Endothelial cell of umbilical vein (primary cell): Measurements from ENCODE around the gene ITGAE. TPM values are rescaled to one million over a fixed set of nuclear protein-coding genes. Genes with fewer than 3 reads are reported as not detected.

Experiments
- BruUV-seq: library from RNA; stranded (reverse); fragments of 400-500 nt; replicated peaks from 2 replicates; lab custom pipeline; 2021; lab: Mats Ljungman, UMichigan
- CTCF ChIA-PET: fragments of 300-600, 350-600 bp; sonication (Branson Sonifier 250); formaldehyde crosslinking; loops from one replicate; lab custom pipeline; 2021; ENCODE audit warnings: antibody characterized with exemption, inconsistent platforms; lab: Charles Lee
- POLR2A ChIA-PET: fragments of 300-600, 350-600 bp; sonication (Branson Sonifier 250); formaldehyde crosslinking; loops from one replicate; lab custom pipeline; 2021; ENCODE audit warnings: antibody characterized with exemption, inconsistent platforms; lab: Charles Lee
- DNase-seq: peaks from one replicate; pipeline ENCODE4 v3.0.0-alpha.2; 2011; ENCODE audit warnings: low read depth, low spot score
- FAIRE-seq: peaks from 2 replicates; lab custom pipeline; 2011; peaks lifted over from hg19 to GRCh38; lab: Jason Lieb, UNC
- H2AFZ ChIP-seq: 2 replicates; pipeline ENCODE4 v1.6.0; 2012; ENCODE audit warnings: low read depth, low read length, control low read depth, inconsistent platforms
- H3K27ac ChIP-seq: 2 replicates; pipeline ENCODE4 v1.5.1; 2011; ENCODE audit warnings: low read depth, mild to moderate bottlenecking, control low read depth, low read length, moderate library complexity; ENCODE audit not compliant: insufficient read depth
- H3K27me3 ChIP-seq, 2 experiments: 2 replicates each; pipeline versions ENCODE4 v1.6.0 to v1.6.1; 2011; ENCODE audit warnings: low read length in 2 of 2, mixed read lengths in 1 of 2; ENCODE audit not compliant: control insufficient read depth in 2 of 2, insufficient read depth in 2 of 2
- H3K36me3 ChIP-seq, 2 experiments: 2 replicates in 1 of 2; 3 replicates in 1 of 2; pipeline ENCODE4 v1.5.1; 2011; ENCODE audit warnings: low read length in 2 of 2, mild to moderate bottlenecking in 1 of 2, moderate library complexity in 1 of 2; ENCODE audit not compliant: control insufficient read depth in 2 of 2, insufficient read depth in 2 of 2; ENCODE audit errors: extremely low read depth in 1 of 2
- H3K4me1 ChIP-seq: 3 replicates; pipeline ENCODE4 v1.5.1; 2011; ENCODE audit warnings: mild to moderate bottlenecking, low read length; ENCODE audit not compliant: control insufficient read depth, insufficient read depth; ENCODE audit errors: extremely low read depth
- H3K4me2 ChIP-seq: 2 replicates; pipeline ENCODE4 v1.6.1; 2011; ENCODE audit warnings: low read length, control low read depth, mixed read lengths; ENCODE audit not compliant: insufficient read depth
- H3K4me3 ChIP-seq, 3 experiments: fragments of 200-600 bp in 1 of 3; sonication (generic), shearing (Covaris generic) in 1 of 3; replicated peaks in 1 of 3; 2 replicates each; pipeline ENCODE4 v1.5.1; 2011 to 2016; ENCODE audit warnings: control low read depth in 3 of 3, low read length in 3 of 3, mild to moderate bottlenecking in 2 of 3, inconsistent platforms in 1 of 3, low read depth in 1 of 3, moderate library complexity in 1 of 3; ENCODE audit not compliant: insufficient read depth in 1 of 3
- H3K79me2 ChIP-seq: 2 replicates; pipeline ENCODE4 v1.6.0; 2012; ENCODE audit warnings: low read length, inconsistent platforms; ENCODE audit not compliant: control insufficient read depth, insufficient read depth
- H3K9ac ChIP-seq: replicated peaks from 2 replicates; pipeline ENCODE3; 2011; ENCODE audit warnings: low read length, control low read depth; ENCODE audit not compliant: insufficient read depth; ENCODE audit errors: extremely low read depth
- H3K9me1 ChIP-seq: replicated peaks from 3 replicates; pipeline ENCODE4 v1.6.0; 2011; ENCODE audit warnings: mild to moderate bottlenecking, low read length; ENCODE audit not compliant: control insufficient read depth, insufficient read depth; ENCODE audit errors: extremely low read depth
- H3K9me3 ChIP-seq: replicated peaks from 2 replicates; pipeline ENCODE4 v1.5.1; 2012; ENCODE audit warnings: low read length, inconsistent platforms; ENCODE audit not compliant: control insufficient read depth, insufficient read depth
- H4K20me1 ChIP-seq: replicated peaks from 2 replicates; pipeline ENCODE3; 2011; ENCODE audit warnings: mild to moderate bottlenecking, low read length; ENCODE audit not compliant: control insufficient read depth, insufficient read depth; ENCODE audit errors: extremely low read depth
- EZH2 ChIP-seq: IDR thresholded peaks from 2 replicates; pipeline ENCODE4 v1.6.1; 2012; ENCODE audit warnings: borderline replicate concordance, low read depth, mild to moderate bottlenecking, moderate library complexity, low read length, inconsistent platforms; ENCODE audit not compliant: severe bottlenecking
- FOS ChIP-seq: IDR thresholded peaks from 2 replicates; pipeline ENCODE4 v1.6.1; 2011; ENCODE audit warnings: mild to moderate bottlenecking, low read length, moderate library complexity, borderline replicate concordance; ENCODE audit not compliant: insufficient read depth
- GATA2 ChIP-seq: IDR thresholded peaks from 2 replicates; pipeline ENCODE4 v1.7.0; 2011; ENCODE audit warnings: low read depth, mild to moderate bottlenecking, moderate library complexity, mixed read lengths, low read length; ENCODE audit not compliant: insufficient read length, insufficient read depth
- JUN ChIP-seq: IDR thresholded peaks from 2 replicates; pipeline ENCODE4 v1.6.1; 2011; ENCODE audit warnings: borderline replicate concordance, low read depth; ENCODE audit not compliant: insufficient read length, insufficient read depth
- POLR2A ChIP-seq: IDR thresholded peaks from 2 replicates; pipeline ENCODE4 v1.6.1; 2012; ENCODE audit warnings: low read depth, mild to moderate bottlenecking, control low read depth, low read length
- POLR2AphosphoS5 ChIP-seq: IDR thresholded peaks from 2 replicates; pipeline ENCODE4 v1.6.1; 2012; ENCODE audit warnings: low read depth, mild to moderate bottlenecking, control low read depth, low read length, moderate library complexity; ENCODE audit not compliant: insufficient read depth
- dilution Hi-C: fragments of 300-500 bp; cut with MboI; formaldehyde crosslinking; loops from one replicate; pipeline ENCODE4 v1.15.0; 2019; ENCODE audit warnings: low sequenced_read_pairs; ENCODE audit not compliant: extremely low pct_ligation_motif_present
- intact Hi-C: fragments of 100-400 bp; cut with micrococcal nuclease; formaldehyde crosslinking; loops from one replicate; pipeline ENCODE4 v1.10.0; 2022
- polyA plus RNA-seq, 4 experiments: library from polyadenylated mRNA; depleted of rRNA in 3 of 4; stranded (reverse) in 3 of 4; unstranded in 1 of 4; fragments of >200 nt; gene quantifications; 2 replicates each; pipeline versions ENCODE4 v1.2.1 to v1.2.3, GENCODE V29; 2011 to 2012; ENCODE audit warnings: missing spikeins in 1 of 4
- total RNA-seq: library from RNA; stranded (reverse); gene quantifications from 2 replicates; pipeline ENCODE4 v1.2.3, GENCODE V29; 2021
- TF ChIP-seq, protein P1 (sequence below): IDR thresholded peaks from 2 replicates; pipeline ENCODE4 v1.6.1; 2011; ENCODE audit not compliant: insufficient read depth, insufficient read length

ITGAE gene
- total and polyA plus RNA-seq, 2 donors (not counting 3 experiments of a cell fraction or from before 2014, with no cell fraction given): 29.6 to 71.6 TPM

DNA sequence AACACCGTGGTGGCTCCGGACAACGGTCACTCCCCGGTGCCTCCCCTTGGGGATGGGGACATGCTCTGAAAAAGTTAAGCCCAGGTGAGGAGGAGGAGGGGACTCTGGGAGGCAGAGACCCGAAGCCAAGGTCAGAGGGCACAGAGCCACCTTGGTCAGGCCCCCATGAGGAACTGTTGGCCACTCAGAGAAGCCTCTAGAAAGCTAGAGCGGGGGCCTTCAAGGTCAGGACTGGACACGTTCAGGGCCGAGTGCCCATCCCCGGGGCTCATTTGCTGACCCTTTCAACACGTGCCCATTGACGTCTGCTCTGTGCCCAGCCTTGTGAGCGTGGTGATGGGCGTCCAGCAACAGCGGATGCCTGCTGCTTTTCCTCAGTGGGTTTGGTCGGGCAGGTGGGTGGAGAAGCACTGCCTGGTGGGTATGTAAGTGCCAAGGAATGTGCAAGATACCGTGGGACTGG is 39.0 kb downstream of the ITGAE start:
- CTCF ChIA-PET: interaction anchor here (1.1 to 4.0 kb wide), 2 partner anchors 17 to 24 kb away, joined by 3 to 22 read pairs; no protein-coding TSS in a partner anchor
- no peaks in the 10 kb centered on the region for H4K20me1 ChIP-seq
- no peak overlapping the region for H3K27ac ChIP-seq
- dilution Hi-C loops: no loop called here
- FAIRE-seq: no peak
- H3K36me3 ChIP-seq: no peaks in the 10 kb centered on the region
- TF ChIP-seq POLR2AphosphoS5: no peak
- TF ChIP-seq JUN: no peak
- TF ChIP-seq EZH2: no peak
- TF ChIP-seq, protein P1, sequence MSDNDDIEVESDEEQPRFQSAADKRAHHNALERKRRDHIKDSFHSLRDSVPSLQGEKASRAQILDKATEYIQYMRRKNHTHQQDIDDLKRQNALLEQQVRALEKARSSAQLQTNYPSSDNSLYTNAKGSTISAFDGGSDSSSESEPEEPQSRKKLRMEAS: no peak
- no peak for TF ChIP-seq GATA2
- TF ChIP-seq FOS: no peak
- no peak for TF ChIP-seq POLR2A
- peaks cover 2% of the 10 kb centered on the region for H3K4me1 ChIP-seq
- no peaks in the 10 kb centered on the region for H3K9me1 ChIP-seq
- H3K9me3 ChIP-seq: no peaks in the 10 kb centered on the region
- intact Hi-C loops: no loop called here
- no TSS peak for BruUV-seq
- DNase-seq: no peak
- H3K4me3 ChIP-seq: no peak overlapping the region
- H3K79me2 ChIP-seq: no peaks in the 10 kb centered on the region
- no peak overlapping the region for H3K9ac ChIP-seq
- no peak overlapping the region for H2AFZ ChIP-seq
- no peak overlapping the region for H3K4me2 ChIP-seq
- POLR2A ChIA-PET: no interaction called here
- H3K27me3 ChIP-seq: no peaks in the 10 kb centered on the region
